Measurements from ENCODE around the gene ARHGEF38. TPM values are rescaled to one million over a fixed set of nuclear protein-coding genes. Genes with fewer than 3 reads are reported as not detected.
"Not testable (repeated sequence)": the region's sequence is repeated elsewhere in the genome, so short reads cannot be mapped to it uniquely, and the experiment has no call there.

Gene ARHGEF38
- total RNA-seq, 1 donor from 2014 or later, result 1.6 TPM

- no peaks in the 10 kb centered on the region for H3K27me3 Mint-ChIP-seq
- H3K27ac Mint-ChIP-seq, result no peak overlapping the region
- no peaks in the 10 kb centered on the region for H3K9me3 Mint-ChIP-seq (ENCODE audit: low read depth)
- H3K4me3 Mint-ChIP-seq (ENCODE audit: low read depth), result no peak overlapping the region
- no peaks in the 10 kb centered on the region for H3K36me3 Mint-ChIP-seq (ENCODE audit: insufficient read depth)
- H3K4me1 Mint-ChIP-seq (ENCODE audit: low read depth), result peaks cover 7% of the 10 kb centered on the region
- no peak for TF ChIP-seq CTCF (IDR thresholded peaks at IDR 0.05; ENCODE audit: unreplicated experiment)
- DNase-seq (ENCODE audit: low spot score, unreplicated experiment), result no peak
These were observed 50.7 kb downstream of the ARHGEF38 start for GRCh38 chr4:105603158-105603557.

- Mint-ChIP-seq H3K9me3 (ENCODE audit: low read depth) (peaks cover 3% of the 10 kb centered on the region), H3K4me1 (ENCODE audit: low read depth) (peaks cover 7% of the 10 kb centered on the region), H3K27ac (no peak overlapping the region), H3K27me3 (no peaks in the 10 kb centered on the region), H3K4me3 (ENCODE audit: low read depth) (no peak overlapping the region), H3K36me3 (ENCODE audit: insufficient read depth) (no peaks in the 10 kb centered on the region)
- TF ChIP-seq CTCF (IDR thresholded peaks at IDR 0.05; ENCODE audit: unreplicated experiment), result no peak
- no peak for DNase-seq (ENCODE audit: low spot score, unreplicated experiment)
These were observed 53.1 kb downstream of the ARHGEF38 start for GRCh38 chr4:105605493-105605892.

GRCh38 chr4:105607876-105608275 is 55.5 kb downstream of the ARHGEF38 start:
- Mint-ChIP-seq H3K4me1 (ENCODE audit: low read depth) (peaks cover 7% of the 10 kb centered on the region), H3K36me3 (ENCODE audit: insufficient read depth) (no peaks in the 10 kb centered on the region), H3K27ac (no peak overlapping the region), H3K4me3 (ENCODE audit: low read depth) (no peak overlapping the region), H3K9me3 (ENCODE audit: low read depth) (peaks cover 3% of the 10 kb centered on the region), H3K27me3 (no peaks in the 10 kb centered on the region)
- no peak for TF ChIP-seq CTCF (IDR thresholded peaks at IDR 0.05; ENCODE audit: unreplicated experiment)
- DNase-seq (ENCODE audit: low spot score, unreplicated experiment), result no peak

GRCh38 chr4:105609819-105610218 is 57.4 kb downstream of the ARHGEF38 start:
- H3K27me3 Mint-ChIP-seq; H3K4me3 Mint-ChIP-seq (ENCODE audit: low read depth); H3K36me3 Mint-ChIP-seq (ENCODE audit: insufficient read depth); H3K9me3 Mint-ChIP-seq (ENCODE audit: low read depth); DNase-seq (ENCODE audit: low spot score, unreplicated experiment); H3K27ac Mint-ChIP-seq: not testable (repeated sequence)
- H3K4me1 Mint-ChIP-seq (ENCODE audit: low read depth), result peaks cover 10% of the 10 kb centered on the region

GRCh38 chr4:105613306-105613705 is 60.9 kb downstream of the ARHGEF38 start:
- no peak for TF ChIP-seq CTCF (IDR thresholded peaks at IDR 0.05; ENCODE audit: unreplicated experiment)
- Mint-ChIP-seq H3K36me3 (ENCODE audit: insufficient read depth) (no peaks in the 10 kb centered on the region), H3K27ac (no peak overlapping the region), H3K27me3 (no peaks in the 10 kb centered on the region), H3K4me3 (ENCODE audit: low read depth) (no peak overlapping the region), H3K4me1 (ENCODE audit: low read depth) (peaks cover 3% of the 10 kb centered on the region), H3K9me3 (ENCODE audit: low read depth) (peaks cover 3% of the 10 kb centered on the region)
- no peak for DNase-seq (ENCODE audit: low spot score, unreplicated experiment)

GRCh38 chr4:105619188-105619931 is 66.9 kb downstream of the ARHGEF38 start:
- no peak overlapping the region for H3K4me3 Mint-ChIP-seq (ENCODE audit: low read depth)
- no peak overlapping the region for H3K27ac Mint-ChIP-seq
- H3K27me3 Mint-ChIP-seq, result no peaks in the 10 kb centered on the region
- no peaks in the 10 kb centered on the region for H3K9me3 Mint-ChIP-seq (ENCODE audit: low read depth)
- no peak for DNase-seq (ENCODE audit: low spot score, unreplicated experiment)
- TF ChIP-seq CTCF (IDR thresholded peaks at IDR 0.05; ENCODE audit: unreplicated experiment), result no peak
- H3K4me1 Mint-ChIP-seq (ENCODE audit: low read depth), result no peaks in the 10 kb centered on the region
- H3K36me3 Mint-ChIP-seq (ENCODE audit: insufficient read depth), result no peaks in the 10 kb centered on the region

Data from progenitor cell of endocrine pancreas (in vitro differentiated cells).